COLO668 (cell line): ENCODE data around the gene WARS2.

Experiments used
- DNase-seq: peaks from one replicate; lab custom pipeline; 2025; ENCODE audit not compliant: unreplicated experiment; lab: John Stamatoyannopoulos, UW

The WARS2 gene

DNA sequence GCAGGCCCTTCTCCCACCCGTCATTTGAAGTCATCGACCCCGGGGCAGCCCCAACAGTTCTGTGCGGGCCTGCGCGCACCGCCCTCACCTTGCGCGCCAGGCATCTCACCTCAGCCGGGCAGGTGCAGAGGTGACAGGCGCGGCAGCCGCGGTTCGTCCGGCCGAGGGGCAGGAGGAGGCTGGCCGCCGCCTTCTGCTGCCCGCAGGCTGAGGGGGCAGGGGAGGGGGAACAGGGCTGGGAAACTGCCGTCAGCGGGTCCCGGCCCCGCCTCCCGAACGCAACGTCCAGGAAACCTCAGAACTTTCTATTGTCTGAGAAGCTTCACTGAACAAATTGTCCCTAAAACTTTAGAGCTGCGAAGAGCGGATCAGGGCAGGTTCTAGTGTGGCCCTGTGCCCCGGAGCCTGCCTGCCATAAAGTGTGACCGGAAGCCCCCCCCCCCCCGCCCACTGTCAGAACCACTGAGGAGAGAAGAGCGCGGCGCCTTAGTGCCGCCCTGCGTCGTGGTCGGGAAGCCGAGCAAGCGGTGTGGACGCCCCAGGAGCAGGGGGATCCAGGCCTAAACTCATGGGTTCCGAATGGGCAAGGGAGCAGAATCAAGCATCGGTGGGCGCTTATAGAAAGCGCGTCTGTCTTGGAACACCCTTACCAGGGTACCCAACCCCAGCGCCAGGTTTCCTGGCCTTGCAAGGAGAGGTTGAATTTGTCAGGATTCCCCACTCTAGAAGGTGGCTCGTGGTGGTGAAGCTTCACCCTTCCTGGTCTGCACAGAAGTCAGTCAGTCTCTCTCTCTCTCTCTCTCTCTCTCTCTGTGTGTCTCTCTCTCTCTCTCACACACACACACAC lies 139.0 kb downstream of the WARS2 start:
- DNase-seq, result no peak

DNA sequence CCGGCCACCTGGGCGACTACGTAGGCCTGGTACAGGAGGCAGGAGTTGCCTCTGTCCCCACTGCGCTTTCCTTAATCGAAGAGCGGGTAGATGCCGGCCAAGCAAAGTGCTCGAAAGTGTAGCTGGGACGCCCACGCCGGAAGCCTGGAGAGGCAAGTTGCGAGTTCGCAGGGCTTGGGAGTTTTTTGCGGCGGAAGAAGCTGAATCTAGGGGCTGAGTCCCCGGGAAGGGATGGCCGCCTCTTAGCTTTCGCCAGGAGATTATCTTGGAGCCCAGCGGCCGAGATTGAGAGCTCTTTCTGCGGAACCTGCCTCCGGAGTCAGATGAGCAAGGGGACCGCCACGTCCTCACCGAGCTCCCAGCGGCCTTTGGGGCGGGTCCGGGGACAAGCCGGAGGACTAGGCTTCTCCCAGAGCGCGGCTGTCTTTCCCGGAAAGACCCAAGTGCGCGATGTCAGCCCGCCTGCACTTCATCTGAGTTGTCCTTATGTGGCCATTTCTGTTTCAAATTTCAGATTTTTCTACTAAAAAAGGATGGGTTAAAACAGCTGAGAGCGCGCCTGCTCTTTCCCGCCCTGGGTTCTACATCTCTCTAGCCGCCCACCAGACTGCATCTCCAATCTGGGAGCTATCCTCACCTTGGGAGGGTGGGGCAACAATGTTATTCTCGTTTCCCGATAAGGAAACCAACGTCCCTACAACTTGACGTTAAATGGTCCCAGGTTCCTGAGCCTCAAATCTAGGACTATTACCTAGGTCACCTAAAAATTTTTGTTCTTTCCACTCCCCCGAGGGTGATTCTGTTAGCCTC lies 139.9 kb downstream of the WARS2 start:
- DNase-seq, result no peak

DNA sequence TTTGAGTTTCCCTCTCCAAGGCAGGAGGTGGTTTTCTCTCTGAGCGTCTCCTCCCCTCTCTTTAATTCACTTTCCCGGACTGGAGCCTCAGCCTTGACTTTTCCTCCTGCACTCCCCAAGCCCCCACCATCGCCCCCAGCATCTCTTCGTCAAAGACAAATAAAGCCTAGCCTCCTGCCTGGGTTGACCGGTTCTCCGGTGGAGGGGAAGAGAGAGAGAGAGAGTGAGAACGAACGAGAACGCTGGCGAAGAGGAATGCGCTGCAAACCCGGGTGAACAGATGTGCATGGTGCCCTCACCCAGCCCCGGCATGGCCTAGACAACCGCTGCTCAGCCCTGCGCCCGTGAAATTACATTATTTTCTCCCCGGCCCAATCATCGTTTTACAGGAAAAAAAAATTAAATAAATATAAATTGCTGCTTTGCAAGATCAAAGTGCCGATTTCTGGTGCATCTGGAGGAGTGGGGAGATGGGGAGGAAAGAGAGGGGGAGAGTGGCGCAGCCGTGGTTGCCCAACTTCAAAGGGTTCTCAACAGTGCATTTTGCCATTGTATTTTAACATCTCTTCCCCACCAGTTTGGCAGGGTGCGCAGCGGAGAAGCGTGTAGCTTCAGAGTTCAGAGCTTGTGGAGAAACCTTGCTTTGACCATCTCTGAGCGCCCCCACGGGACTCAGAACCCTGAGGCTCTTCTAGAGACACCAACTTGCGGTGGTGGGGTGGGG lies 140.9 kb downstream of the WARS2 start:
- DNase-seq, result no peak

DNA sequence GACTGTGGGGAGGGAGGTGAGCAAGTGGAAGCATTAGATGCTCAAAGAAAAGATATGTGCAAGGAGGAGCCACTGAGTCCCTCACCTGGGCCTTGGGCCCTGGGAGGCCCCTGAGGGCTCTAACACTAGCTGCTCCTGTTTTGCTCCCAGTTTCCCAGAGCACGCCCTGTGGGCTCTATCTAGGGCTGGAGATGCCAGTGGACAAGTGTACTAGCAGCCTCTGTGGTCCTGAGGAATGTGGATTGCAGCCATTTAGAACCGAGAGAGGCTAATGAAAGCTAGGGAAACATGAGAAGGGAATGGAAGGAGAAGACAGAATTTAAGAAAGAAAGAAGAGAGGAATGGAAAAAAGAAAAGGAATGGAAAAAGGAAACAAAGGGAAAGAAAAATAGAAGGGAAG lies 142.3 kb downstream of the WARS2 start:
- DNase-seq, result no peak

DNA sequence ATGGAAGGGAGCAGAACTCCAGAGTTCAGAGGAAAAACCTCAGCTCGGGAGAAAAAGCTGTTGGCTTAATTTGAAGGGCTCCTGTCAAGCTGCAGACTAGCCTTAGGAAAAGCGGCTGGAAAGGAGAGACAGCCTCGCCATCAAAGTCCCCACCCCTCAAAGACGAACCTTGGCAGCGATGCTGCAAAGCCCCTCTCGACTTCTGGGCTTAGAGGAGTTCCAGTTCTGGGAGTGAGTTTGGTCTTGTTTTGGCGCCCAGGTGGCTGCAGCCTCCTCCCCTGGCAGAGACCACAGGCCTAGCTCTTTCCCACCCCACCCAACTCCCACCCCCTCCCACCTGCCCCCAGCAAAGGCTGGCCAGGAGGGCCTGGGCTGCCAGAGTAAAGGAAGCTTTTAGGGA lies 143.2 kb downstream of the WARS2 start:
- no peak for DNase-seq

DNA sequence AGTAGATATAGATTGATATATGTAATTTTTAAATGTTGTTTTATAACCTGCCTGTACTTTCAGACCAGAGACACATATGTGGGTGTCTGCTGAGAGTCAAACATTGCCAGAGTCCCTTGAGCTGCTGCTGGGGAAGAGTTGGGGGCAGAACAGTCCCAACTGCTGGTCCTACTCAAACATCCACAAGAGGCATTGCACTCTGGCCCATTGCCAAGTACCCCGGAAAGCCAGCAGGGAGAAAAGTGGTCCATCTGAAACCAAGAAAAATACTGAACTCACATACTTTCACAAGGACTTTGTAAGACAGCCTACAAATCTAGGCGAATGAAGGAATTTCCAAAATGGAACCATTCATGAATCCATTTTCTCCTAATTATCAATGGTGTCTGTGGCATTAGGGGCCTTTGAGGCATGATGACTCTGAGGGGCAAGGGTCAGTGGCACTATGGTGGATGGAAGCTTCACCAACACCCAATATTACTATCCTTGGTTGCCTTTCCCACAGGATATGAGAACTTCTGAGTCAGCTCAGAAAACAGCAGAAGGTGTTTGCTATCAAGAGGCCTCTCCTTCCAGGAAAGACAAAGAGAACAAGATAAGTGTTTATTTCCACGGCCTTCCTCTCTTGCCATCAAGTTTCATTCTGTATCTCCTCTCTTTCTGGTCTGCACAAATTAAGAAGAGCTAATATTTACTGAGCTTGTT lies 145.0 kb downstream of the WARS2 start:
- DNase-seq, result no peak

GRCh38 chr1:118993700-118994026 lies 146.8 kb downstream of the WARS2 start:
- no peak for DNase-seq

DNA sequence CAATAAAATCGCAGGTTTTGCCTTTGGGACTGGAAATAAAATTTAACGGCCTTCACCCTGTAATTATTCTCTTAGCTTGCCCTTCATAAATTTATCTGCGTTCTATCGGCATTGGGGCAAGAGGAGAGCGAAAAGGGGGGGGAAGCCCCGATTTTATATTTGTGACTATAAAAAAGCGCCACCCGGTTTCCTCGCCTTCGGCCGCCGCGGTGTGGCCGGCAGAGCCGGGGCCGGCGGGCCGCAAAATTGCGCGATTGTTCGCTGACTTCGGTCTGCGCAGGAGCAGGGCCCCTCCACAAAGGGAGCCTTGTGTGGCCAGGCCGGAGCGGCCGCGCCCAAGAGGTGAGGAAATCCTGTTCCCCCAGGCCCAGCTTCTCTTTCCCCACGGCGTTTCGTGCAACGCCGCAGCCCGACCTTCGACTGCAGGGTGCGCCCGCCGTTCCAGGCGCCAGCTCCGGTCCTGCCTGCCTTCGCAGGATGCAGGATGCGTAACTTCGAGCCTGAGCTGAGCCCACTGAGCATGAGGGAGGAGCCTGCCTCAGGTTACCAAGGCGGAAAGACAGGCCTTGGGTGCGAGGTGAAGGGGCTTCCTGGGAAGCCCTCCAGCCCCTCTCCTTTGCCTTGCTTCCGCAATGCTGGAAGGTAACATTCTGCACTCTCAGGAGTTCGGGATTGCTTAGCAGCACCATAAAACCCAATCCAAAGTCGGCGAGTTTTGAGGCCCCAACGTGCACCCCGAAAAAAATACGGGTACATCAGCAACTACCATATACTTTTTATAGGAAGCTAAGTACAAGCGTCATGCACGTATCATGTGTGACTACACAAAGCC lies 147.4 kb downstream of the WARS2 start:
- no peak for DNase-seq

DNA sequence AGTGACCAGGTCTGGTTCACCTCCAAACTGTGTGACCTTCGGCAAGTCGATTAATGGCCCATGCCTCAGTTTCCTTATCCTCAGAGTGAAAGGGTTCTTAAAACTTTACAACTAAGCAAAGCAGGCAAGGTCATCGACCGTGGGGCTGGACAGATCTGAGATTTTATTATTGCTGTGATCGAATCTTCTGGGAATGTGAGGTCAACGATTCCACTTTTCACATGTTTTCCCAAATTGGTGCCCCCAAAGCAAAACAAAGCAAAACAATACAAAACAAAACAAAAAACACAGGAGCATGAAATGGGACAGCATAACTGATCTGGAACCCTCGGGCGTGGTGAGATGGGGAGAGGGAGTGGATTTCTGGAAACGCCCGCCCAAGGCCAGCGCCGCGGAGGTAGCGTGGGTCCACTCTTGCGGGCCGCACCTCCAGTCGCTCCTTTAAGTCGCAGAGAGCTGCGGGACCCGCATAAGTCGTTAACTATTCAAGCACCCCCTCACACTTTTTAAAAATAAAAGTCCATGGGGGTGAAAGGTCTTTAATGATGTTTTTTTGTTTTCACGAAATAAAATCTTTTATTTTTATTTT lies 148.1 kb downstream of the WARS2 start:
- no peak for DNase-seq

DNA sequence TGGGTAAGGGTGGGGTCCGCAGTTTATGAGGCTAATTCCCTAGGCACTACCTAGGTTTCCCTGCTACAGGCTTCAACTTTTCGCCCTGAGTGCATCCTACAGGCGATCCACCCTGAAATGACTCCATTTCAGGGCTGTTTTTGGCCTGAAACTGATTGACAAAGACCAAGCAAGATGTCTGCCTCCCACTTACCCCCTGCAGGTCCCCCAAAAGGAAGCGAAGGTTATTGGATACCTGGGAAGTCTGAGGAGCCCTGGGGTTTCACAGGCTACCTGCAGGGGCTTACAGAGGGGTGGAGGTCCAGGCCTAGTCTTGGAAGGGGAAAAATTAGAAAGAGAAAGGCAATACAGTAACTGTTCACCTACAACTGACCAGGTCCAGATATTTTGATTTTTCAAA lies 149.0 kb downstream of the WARS2 start:
- no peak for DNase-seq

GRCh38 chr1:118990513-118991152 lies 149.8 kb downstream of the WARS2 start:
- DNase-seq, result no peak

- no peak for DNase-seq
These were observed 150.5 kb downstream of the WARS2 start for GRCh38 chr1:118989878-118990378.

DNA sequence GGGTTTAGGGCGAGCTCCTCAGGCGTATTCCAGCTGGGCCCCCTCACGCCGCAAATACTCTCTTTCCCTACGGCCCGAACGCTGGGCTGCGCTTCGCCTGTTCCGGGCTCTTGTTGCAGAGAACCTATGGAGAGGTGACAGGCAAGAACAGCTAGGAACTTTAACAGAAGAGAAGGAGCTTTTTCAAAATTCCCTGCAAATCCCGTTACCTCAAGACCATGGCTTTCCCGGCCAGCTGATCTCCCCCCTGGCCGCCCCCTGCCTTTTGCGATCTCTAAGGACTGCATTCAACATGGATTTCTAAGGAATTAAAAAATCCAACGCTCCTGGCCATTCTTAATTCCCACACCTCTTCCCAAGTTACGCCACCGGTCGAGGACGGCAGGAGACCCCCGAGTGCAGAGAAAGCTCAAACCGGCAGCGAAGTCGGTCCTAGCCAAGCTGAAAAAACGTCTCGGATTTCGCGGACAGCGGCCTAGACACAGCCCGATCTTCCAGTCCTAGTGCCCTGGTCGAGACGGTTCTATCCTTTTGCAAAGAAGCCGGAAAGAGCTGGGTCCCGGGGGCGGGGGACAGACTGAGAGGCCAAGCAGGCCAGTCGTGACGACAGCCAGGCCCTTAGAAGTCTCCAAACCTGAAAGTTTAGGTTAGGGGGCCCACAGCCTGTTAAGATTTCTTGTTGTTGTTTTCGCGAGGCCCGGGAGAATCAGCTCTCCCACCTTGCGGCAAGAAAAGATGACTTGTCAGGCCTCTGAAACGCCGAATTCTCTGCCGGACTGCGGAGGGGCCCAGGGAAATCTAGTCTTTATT lies 151.2 kb downstream of the WARS2 start:
- DNase-seq, result no peak

- no peak for DNase-seq
These were observed 152.1 kb downstream of the WARS2 start, which contains the start of gene TBX15 for GRCh38 chr1:118988186-118989005. TBX15 (minus strand) TSS chr1:118988343; CDS start chr1:118987795, 548 bp downstream.

DNA sequence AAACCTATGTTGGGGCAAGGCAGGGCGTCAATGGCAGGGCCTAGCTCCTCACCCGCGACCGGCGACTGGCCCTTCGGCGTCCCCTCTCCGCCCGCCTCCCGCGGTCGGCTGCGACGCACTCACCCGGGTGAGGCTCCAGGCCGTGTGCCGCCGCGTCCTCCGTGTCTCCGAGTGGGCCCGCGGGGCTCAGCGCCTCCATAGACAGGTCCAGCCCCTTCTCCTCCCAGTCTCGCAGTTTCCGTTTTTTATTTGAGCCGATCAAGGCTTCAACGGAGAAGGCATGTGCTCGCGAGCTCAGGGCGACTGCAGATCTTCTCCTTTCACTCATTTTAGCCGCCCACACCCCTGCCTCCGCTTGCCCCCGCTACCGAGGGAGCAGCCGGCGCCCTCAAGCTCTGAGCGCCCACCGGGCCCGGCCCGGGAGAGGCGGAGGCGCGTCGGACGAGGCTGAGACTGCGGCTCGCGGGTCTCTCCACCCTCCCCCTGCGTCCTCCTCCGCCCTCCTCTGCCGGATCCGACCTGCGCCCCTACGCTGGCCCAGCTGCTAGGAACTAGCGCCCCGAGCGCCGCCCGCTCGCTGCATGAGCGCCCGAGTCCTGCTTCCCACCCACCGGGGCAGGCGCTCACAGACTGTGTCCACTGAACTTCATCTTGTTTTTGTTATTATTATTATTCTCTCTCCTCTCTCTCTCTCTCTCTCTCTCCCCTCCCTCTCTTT lies 152.8 kb downstream of the WARS2 start:
- DNase-seq, result peak; percentile 76

- DNase-seq, result peak; percentile 69
These were observed 153.6 kb downstream of the WARS2 start for GRCh38 chr1:118986555-118987467.
